ENCODE measurements around the gene EVX2.

The EVX2 gene

GRCh38 chr2:176081837-176082524 lies 1.8 kb downstream of the EVX2 start:
- no peak for DNase-seq

GRCh38 chr2:176081376-176081836 lies 2.4 kb downstream of the EVX2 start:
- no peak for DNase-seq

- peak; percentile 5 for DNase-seq
These were observed 3.0 kb downstream of the EVX2 start for GRCh38 chr2:176080540-176081375.

- DNase-seq = peak; percentile 65
These were observed 3.8 kb downstream of the EVX2 start for GRCh38 chr2:176079831-176080539.

- no peak for DNase-seq
These were observed 4.4 kb downstream of the EVX2 start for GRCh38 chr2:176079285-176079830.

- DNase-seq = no peak
These were observed 5.0 kb downstream of the EVX2 start for GRCh38 chr2:176078541-176079284.

- DNase-seq = no peak
These were observed 7.0 kb downstream of the EVX2 start for GRCh38 chr2:176076796-176077195.

GRCh38 chr2:176076063-176076462 lies 7.7 kb downstream of the EVX2 start:
- no peak for DNase-seq

- DNase-seq = peak; percentile 39
These were observed 8.3 kb downstream of the EVX2 start for GRCh38 chr2:176075481-176075880.

GRCh38 chr2:176074919-176075425 lies 8.8 kb downstream of the EVX2 start:
- DNase-seq = no peak

GRCh38 chr2:176072951-176073904 lies 10.5 kb downstream of the EVX2 start:
- DNase-seq = no peak

GRCh38 chr2:176072292-176072669 lies 11.5 kb downstream of the EVX2 start:
- no peak for DNase-seq

GRCh38 chr2:176071330-176072291 lies 12.2 kb downstream of the EVX2 start:
- no peak for DNase-seq

GRCh38 chr2:176068419-176068832 lies 15.3 kb downstream of the EVX2 start:
- no peak for DNase-seq

- no peak for DNase-seq
These were observed 16.0 kb downstream of the EVX2 start for GRCh38 chr2:176067589-176068418.

- DNase-seq = no peak
These were observed 16.8 kb downstream of the EVX2 start for GRCh38 chr2:176066645-176067588.

GRCh38 chr2:176063958-176064357 lies 19.8 kb downstream of the EVX2 start:
- no peak for DNase-seq

GRCh38 chr2:176056406-176056805 lies 27.4 kb downstream of the EVX2 start:
- peak; percentile 78 for DNase-seq
